Activated naive CD4-positive, alpha-beta T cell treated with anti-CD3 and anti-CD28 coated beads, Interleukin-2, amount 50 U/mL, for 16 hours (primary cell): Measurements from ENCODE around the gene KCNG2.

Experiments used
- DNase-seq: peaks from one replicate; pipeline ENCODE4 v3.0.0-alpha.2; 2020

KCNG2 gene

GRCh38 chr18:79825913-79826312, 28.2 kb downstream of the KCNG2 start:
- no peak for DNase-seq

GRCh38 chr18:79826966-79827365, 29.2 kb downstream of the KCNG2 start:
- DNase-seq = no peak

- DNase-seq = no peak
Observed at GRCh38 chr18:79828258-79828657, 30.5 kb downstream of the KCNG2 start.

GRCh38 chr18:79829136-79829854, 31.6 kb downstream of the KCNG2 start:
- no peak for DNase-seq

- no peak for DNase-seq
Observed at GRCh38 chr18:79832169-79832568, 34.4 kb downstream of the KCNG2 start.

- no peak for DNase-seq
Observed at GRCh38 chr18:79834834-79835233, 37.1 kb downstream of the KCNG2 start.

- no peak for DNase-seq
Observed at GRCh38 chr18:79841936-79842335, 44.2 kb downstream of the KCNG2 start.

GRCh38 chr18:79844999-79845563, 47.3 kb downstream of the KCNG2 start:
- DNase-seq = no peak

GRCh38 chr18:79846936-79847557, 49.3 kb downstream of the KCNG2 start:
- no peak for DNase-seq

GRCh38 chr18:79847606-79848293, 50.0 kb downstream of the KCNG2 start:
- no peak for DNase-seq

- no peak for DNase-seq
Observed at GRCh38 chr18:79848294-79848578, 50.5 kb downstream of the KCNG2 start.

- no peak for DNase-seq
Observed at GRCh38 chr18:79848579-79849327, 51.0 kb downstream of the KCNG2 start.

GRCh38 chr18:79849328-79850207, 51.8 kb downstream of the KCNG2 start:
- no peak for DNase-seq

- no peak for DNase-seq
Observed at GRCh38 chr18:79850731-79851130, 53.0 kb downstream of the KCNG2 start.

GRCh38 chr18:79851489-79851888, 53.8 kb downstream of the KCNG2 start:
- DNase-seq = no peak

- DNase-seq = no peak
Observed at GRCh38 chr18:79851950-79852349, 54.2 kb downstream of the KCNG2 start.

- no peak for DNase-seq
Observed at GRCh38 chr18:79852561-79853302, 55.0 kb downstream of the KCNG2 start.

GRCh38 chr18:79853303-79853992, 55.7 kb downstream of the KCNG2 start:
- DNase-seq = no peak

GRCh38 chr18:79853993-79854364, 56.2 kb downstream of the KCNG2 start:
- no peak for DNase-seq

GRCh38 chr18:79855147-79855933, 57.6 kb downstream of the KCNG2 start:
- DNase-seq = no peak
